A673 (cell line): ENCODE results near the gene BNC2. TPM values are rescaled to one million over a fixed set of nuclear protein-coding genes. Genes with fewer than 3 reads are reported as not detected.

Experiments used
- BruUV-seq: library from RNA; stranded (reverse); fragments of 400-500 nt; replicated peaks from 2 replicates; lab custom pipeline; 2021; lab: Mats Ljungman, UMichigan
- CTCF ChIA-PET: fragments of 300-600 bp; sonication (Branson Sonifier 250); formaldehyde crosslinking; loops from one replicate; lab custom pipeline; 2022; ENCODE audit warnings: antibody characterized with exemption; lab: Charles Lee
- POLR2A ChIA-PET: fragments of 300-600 bp; sonication (Branson Sonifier 250); formaldehyde crosslinking; loops from one replicate; lab custom pipeline; 2022; ENCODE audit warnings: antibody characterized with exemption; ENCODE audit not compliant: low non-redundant PET; lab: Charles Lee
- DNase-seq: peaks from one replicate; pipeline ENCODE4 v3.0.0-alpha.2; 2015; ENCODE audit warnings: low spot score
- H3K27ac ChIP-seq: fragments of 200-600 bp; sonication (generic); 2 replicates; pipeline ENCODE4 v1.5.1; 2016; ENCODE audit warnings: mixed run types, low read depth, mild to moderate bottlenecking, mixed read lengths, antibody characterized with exemption, low read length; ENCODE audit not compliant: poor library complexity, severe bottlenecking
- H3K27me3 ChIP-seq: fragments of 200-600 bp; sonication (generic); replicated peaks from 2 replicates; pipeline ENCODE4 v1.6.1; 2017; ENCODE audit warnings: mixed run types, low read depth, mild to moderate bottlenecking, mixed read lengths, antibody characterized with exemption, low read length; ENCODE audit not compliant: insufficient read depth, poor library complexity
- H3K36me3 ChIP-seq: fragments of 200-600 bp; sonication (generic); 2 replicates; pipeline ENCODE4 v1.6.1; 2016; ENCODE audit warnings: mixed run types, mild to moderate bottlenecking, mixed read lengths, antibody characterized with exemption, low read length; ENCODE audit not compliant: insufficient read depth, poor library complexity, severe bottlenecking
- H3K4me1 ChIP-seq: fragments of 200-600 bp; sonication (generic); 2 replicates; pipeline ENCODE4 v1.6.1; 2017; ENCODE audit warnings: mixed run types, mild to moderate bottlenecking, mixed read lengths, antibody characterized with exemption, low read length; ENCODE audit not compliant: insufficient read depth, poor library complexity, severe bottlenecking
- H3K4me3 ChIP-seq: fragments of 200-600 bp; sonication (generic); 2 replicates; pipeline ENCODE4 v1.5.1; 2016; ENCODE audit warnings: low read depth, mixed run types, mild to moderate bottlenecking, mixed read lengths, low read length; ENCODE audit not compliant: poor library complexity, severe bottlenecking
- H3K9me3 ChIP-seq: fragments of 200-600 bp; sonication (generic); 2 replicates; pipeline ENCODE4 v1.6.1; 2016; ENCODE audit warnings: mixed run types, low read depth, mild to moderate bottlenecking, mixed read lengths, antibody characterized with exemption, low read length; ENCODE audit not compliant: poor library complexity, severe bottlenecking
- EZH2 ChIP-seq: fragments of 200-600 bp; sonication (generic); IDR thresholded peaks from 2 replicates; pipeline ENCODE4 v1.6.1; 2017; ENCODE audit warnings: borderline replicate concordance, low read depth, mild to moderate bottlenecking, mixed read lengths, antibody characterized with exemption, low read length; ENCODE audit not compliant: poor library complexity, severe bottlenecking
- intact Hi-C: fragments of 100-400 bp; cut with micrococcal nuclease; formaldehyde crosslinking; loops from one replicate; pipeline ENCODE4 v1.10.0; 2022; ENCODE audit not compliant: unreplicated experiment
- total RNA-seq: library from RNA; stranded (reverse); gene quantifications from 2 replicates; pipeline ENCODE4 v1.2.3, GENCODE V29; 2021
- TF ChIP-seq, protein P1 (sequence below): fragments of 300-800, 200-600 bp; sonication (generic); conservative IDR thresholded peaks from 2 replicates; pipeline ENCODE4 v1.5.1; 2017; ENCODE audit warnings: low read depth, mild to moderate bottlenecking, antibody characterized with exemption, low read length, moderate library complexity, mixed read lengths

Gene BNC2
- total RNA-seq, 1 experiment from 2014 or later = 0.45 TPM

DNA sequence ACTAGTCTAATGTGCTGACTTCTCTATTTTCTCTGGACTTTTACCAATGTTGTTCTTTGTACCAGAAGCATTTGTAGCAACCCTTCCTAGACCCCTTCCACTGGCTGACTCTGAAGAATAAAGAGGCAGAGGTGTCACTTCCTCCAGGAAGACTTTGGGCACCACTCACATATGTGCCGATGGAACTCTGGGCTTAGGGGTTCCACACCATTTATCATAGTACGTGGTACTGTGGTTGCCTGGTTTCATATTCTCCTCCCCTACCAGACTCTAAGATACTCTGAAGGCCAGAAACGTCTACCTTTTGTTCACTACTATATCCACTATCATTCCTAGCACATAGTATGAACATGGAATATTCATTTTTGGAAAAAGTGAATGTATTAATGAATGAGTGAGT is 88.0 kb downstream of the BNC2 start:
- intact Hi-C loops = no loop called here
- ChIA-PET POLR2A (no interaction called here), CTCF (no interaction called here)
- BruUV-seq = no TSS peak
- Histone ChIP-seq H3K36me3 (no peaks in the 10 kb centered on the region), H3K27me3 (no peaks in the 10 kb centered on the region), H3K27ac (no peak overlapping the region), H3K4me3 (no peak overlapping the region), H3K4me1 (no peaks in the 10 kb centered on the region), H3K9me3 (no peaks in the 10 kb centered on the region)
- no peak for TF ChIP-seq EZH2
- TF ChIP-seq, protein P1, sequence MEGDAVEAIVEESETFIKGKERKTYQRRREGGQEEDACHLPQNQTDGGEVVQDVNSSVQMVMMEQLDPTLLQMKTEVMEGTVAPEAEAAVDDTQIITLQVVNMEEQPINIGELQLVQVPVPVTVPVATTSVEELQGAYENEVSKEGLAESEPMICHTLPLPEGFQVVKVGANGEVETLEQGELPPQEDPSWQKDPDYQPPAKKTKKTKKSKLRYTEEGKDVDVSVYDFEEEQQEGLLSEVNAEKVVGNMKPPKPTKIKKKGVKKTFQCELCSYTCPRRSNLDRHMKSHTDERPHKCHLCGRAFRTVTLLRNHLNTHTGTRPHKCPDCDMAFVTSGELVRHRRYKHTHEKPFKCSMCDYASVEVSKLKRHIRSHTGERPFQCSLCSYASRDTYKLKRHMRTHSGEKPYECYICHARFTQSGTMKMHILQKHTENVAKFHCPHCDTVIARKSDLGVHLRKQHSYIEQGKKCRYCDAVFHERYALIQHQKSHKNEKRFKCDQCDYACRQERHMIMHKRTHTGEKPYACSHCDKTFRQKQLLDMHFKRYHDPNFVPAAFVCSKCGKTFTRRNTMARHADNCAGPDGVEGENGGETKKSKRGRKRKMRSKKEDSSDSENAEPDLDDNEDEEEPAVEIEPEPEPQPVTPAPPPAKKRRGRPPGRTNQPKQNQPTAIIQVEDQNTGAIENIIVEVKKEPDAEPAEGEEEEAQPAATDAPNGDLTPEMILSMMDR = no peak
- no peak for DNase-seq

DNA sequence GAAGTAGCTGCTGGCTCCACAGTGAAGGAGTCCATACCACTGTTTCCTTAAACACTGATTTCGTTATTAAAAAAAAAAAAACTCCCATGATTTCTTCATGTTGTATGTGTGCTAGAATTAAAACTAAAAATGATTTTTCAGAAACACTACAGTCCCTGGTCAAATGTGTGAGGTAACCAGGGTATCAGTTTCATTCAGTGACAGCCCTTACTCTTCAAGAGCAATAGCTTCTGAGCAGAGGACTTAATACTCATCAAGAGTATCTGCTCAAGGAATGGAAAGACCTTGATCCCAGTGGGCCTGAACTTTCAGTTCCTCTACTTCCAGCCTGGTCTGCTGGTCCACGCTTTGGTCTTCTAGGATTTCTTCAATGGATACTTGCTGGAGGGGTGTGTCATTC is 95.1 kb downstream of the BNC2 start:
- intact Hi-C loops = no loop called here
- no peaks in the 10 kb centered on the region for H3K27me3 ChIP-seq
- H3K4me1 ChIP-seq = no peaks in the 10 kb centered on the region
- H3K9me3 ChIP-seq = no peaks in the 10 kb centered on the region
- no peak overlapping the region for H3K27ac ChIP-seq
- BruUV-seq = no TSS peak
- no peak for DNase-seq
- no peaks in the 10 kb centered on the region for H3K36me3 ChIP-seq
- POLR2A ChIA-PET = no interaction called here
- TF ChIP-seq, protein P1 = no peak
- TF ChIP-seq EZH2 = no peak
- no peak overlapping the region for H3K4me3 ChIP-seq
- CTCF ChIA-PET = no interaction called here

DNA sequence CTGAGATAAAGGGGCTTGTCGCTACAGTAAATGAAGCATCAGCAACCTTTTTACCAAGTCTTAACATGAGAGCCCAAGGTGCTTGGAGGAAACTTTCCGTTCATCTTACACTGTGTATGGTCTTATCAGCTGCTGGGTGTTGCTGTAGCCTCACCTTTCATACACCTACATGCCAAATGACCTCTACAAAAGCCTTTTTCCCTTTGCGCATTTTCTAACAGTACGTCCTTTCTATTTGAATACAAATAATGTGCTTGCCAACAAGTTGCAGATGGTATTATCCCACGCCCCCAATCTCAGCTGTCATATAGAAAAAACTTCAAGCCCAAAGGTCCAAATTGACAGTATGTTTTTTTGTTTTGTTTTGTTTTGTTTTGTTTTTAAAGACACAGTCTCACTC is 96.9 kb downstream of the BNC2 start:
- intact Hi-C loops = no loop called here
- H3K4me1 ChIP-seq = no peaks in the 10 kb centered on the region
- POLR2A ChIA-PET = no interaction called here
- no peak for DNase-seq
- H3K27me3 ChIP-seq = no peaks in the 10 kb centered on the region
- TF ChIP-seq, protein P1 = no peak
- TF ChIP-seq EZH2 = no peak
- H3K27ac ChIP-seq = no peak overlapping the region
- CTCF ChIA-PET = no interaction called here
- H3K4me3 ChIP-seq = no peak overlapping the region
- no peaks in the 10 kb centered on the region for H3K36me3 ChIP-seq
- H3K9me3 ChIP-seq = no peaks in the 10 kb centered on the region
- BruUV-seq = no TSS peak
